ENCODE results near the gene GOLGA3. TPM values are rescaled to one million over a fixed set of nuclear protein-coding genes. Genes with fewer than 3 reads are reported as not detected.
"Not testable (repeated sequence)": the region's sequence is repeated elsewhere in the genome, so short reads cannot be mapped to it uniquely, and the experiment has no call there.

The GOLGA3 gene
- total and polyA plus RNA-seq, 2 donors, result 19.5 to 34.2 TPM

- Histone ChIP-seq H3K4me1 (ENCODE audit: control insufficient read depth in 2 of 2, insufficient read depth in 2 of 2, low read length in 2 of 2) (peaks cover 0 to 51% of the 10 kb centered on the region in 2 donors), H3K9me3 (ENCODE audit: control insufficient read depth in 2 of 2, insufficient read depth in 1 of 2, low read length in 1 of 2) (peaks cover 12 to 14% of the 10 kb centered on the region in 2 donors), H3K36me3 (ENCODE audit: control insufficient read depth in 2 of 2, insufficient read depth in 2 of 2, low read length in 1 of 2) (peaks cover 89 to 92% of the 10 kb centered on the region in 2 donors), H3K4me3 (ENCODE audit: low read length in 2 of 2) (no peak overlapping the region), H3K27me3 (ENCODE audit: control insufficient read depth in 2 of 2, insufficient read depth in 1 of 2, low read length in 1 of 2) (no peaks in the 10 kb centered on the region), H3K27ac (ENCODE audit: low read depth in 1 of 2, low read length in 1 of 2) (peak overlapping the region in 1 of 2 donors; percentile 43)
- WGBS, result 93% methylated on average over 29 of the region's 29 CpGs
- DNase-seq (ENCODE audit: low read depth in 6 of 9, low spot score in 9 of 9), result no peak
Measured at GRCh38 chr12:132776816-132777568, 51.7 kb downstream of the GOLGA3 start.

GRCh38 chr12:132776230-132776625 lies 52.4 kb downstream of the GOLGA3 start:
- Histone ChIP-seq H3K27ac (ENCODE audit: low read depth in 1 of 2, low read length in 1 of 2) (peak overlapping the region in 1 of 2 donors; percentile 43), H3K9me3 (ENCODE audit: control insufficient read depth in 2 of 2, insufficient read depth in 1 of 2, low read length in 1 of 2) (peaks cover 12 to 14% of the 10 kb centered on the region in 2 donors), H3K4me1 (ENCODE audit: control insufficient read depth in 2 of 2, insufficient read depth in 2 of 2, low read length in 2 of 2) (peaks cover 4 to 58% of the 10 kb centered on the region in 2 donors), H3K36me3 (ENCODE audit: control insufficient read depth in 2 of 2, insufficient read depth in 2 of 2, low read length in 1 of 2) (peaks cover 82 to 90% of the 10 kb centered on the region in 2 donors)
- not testable (repeated sequence) for DNase-seq (ENCODE audit: low read depth in 6 of 9, low spot score in 9 of 9); H3K4me3 ChIP-seq (ENCODE audit: low read length in 2 of 2); H3K27me3 ChIP-seq (ENCODE audit: control insufficient read depth in 2 of 2, insufficient read depth in 1 of 2, low read length in 1 of 2)
- WGBS, result 64% methylated on average over 12 of the region's 12 CpGs

GRCh38 chr12:132775502-132776229 lies 53.0 kb downstream of the GOLGA3 start:
- H3K4me3 ChIP-seq (ENCODE audit: low read length in 2 of 2), result no peak overlapping the region
- DNase-seq (ENCODE audit: low read depth in 6 of 9, low spot score in 9 of 9), result no peak
- H3K4me1 ChIP-seq (ENCODE audit: control insufficient read depth in 2 of 2, insufficient read depth in 2 of 2, low read length in 2 of 2), result peaks cover 4 to 64% of the 10 kb centered on the region in 2 donors
- WGBS, result 95% methylated on average over 24 of the region's 24 CpGs
- peak overlapping the region in 1 of 2 donors; percentile 12 for H3K27ac ChIP-seq (ENCODE audit: low read depth in 1 of 2, low read length in 1 of 2)
- H3K36me3 ChIP-seq (ENCODE audit: control insufficient read depth in 2 of 2, insufficient read depth in 2 of 2, low read length in 1 of 2), result peaks cover 76 to 85% of the 10 kb centered on the region in 2 donors
- no peaks in the 10 kb centered on the region for H3K27me3 ChIP-seq (ENCODE audit: control insufficient read depth in 2 of 2, insufficient read depth in 1 of 2, low read length in 1 of 2)
- H3K9me3 ChIP-seq (ENCODE audit: control insufficient read depth in 2 of 2, insufficient read depth in 1 of 2, low read length in 1 of 2), result peaks cover 11 to 14% of the 10 kb centered on the region in 2 donors

- WGBS, result 95% methylated on average over 30 of the region's 30 CpGs
Measured at GRCh38 chr12:132774646-132775275, 53.9 kb downstream of the GOLGA3 start.

GRCh38 chr12:132774159-132774558 lies 54.5 kb downstream of the GOLGA3 start:
- Histone ChIP-seq H3K36me3 (ENCODE audit: control insufficient read depth in 2 of 2, insufficient read depth in 2 of 2, low read length in 1 of 2) (peaks cover 69 to 80% of the 10 kb centered on the region in 2 donors), H3K4me3 (ENCODE audit: low read length in 2 of 2) (no peak overlapping the region), H3K4me1 (ENCODE audit: control insufficient read depth in 2 of 2, insufficient read depth in 2 of 2, low read length in 2 of 2) (peaks cover 10 to 79% of the 10 kb centered on the region in 2 donors), H3K27me3 (ENCODE audit: control insufficient read depth in 2 of 2, insufficient read depth in 1 of 2, low read length in 1 of 2) (no peaks in the 10 kb centered on the region), H3K27ac (ENCODE audit: low read depth in 1 of 2, low read length in 1 of 2) (peak overlapping the region; percentile 17 to 36), H3K9me3 (ENCODE audit: control insufficient read depth in 2 of 2, insufficient read depth in 1 of 2, low read length in 1 of 2) (peaks cover 6 to 10% of the 10 kb centered on the region in 2 donors)
- 95% methylated on average over 18 of the region's 18 CpGs for WGBS
- no peak for DNase-seq (ENCODE audit: low read depth in 6 of 9, low spot score in 9 of 9)

More at GRCh38 chr12:132774646-132775275, 53.9 kb downstream of the GOLGA3 start:
- Histone ChIP-seq H3K4me1 (ENCODE audit: control insufficient read depth in 2 of 2, insufficient read depth in 2 of 2, low read length in 2 of 2) (peaks cover 8 to 73% of the 10 kb centered on the region in 2 donors), H3K4me3 (ENCODE audit: low read length in 2 of 2) (no peak overlapping the region), H3K36me3 (ENCODE audit: control insufficient read depth in 2 of 2, insufficient read depth in 2 of 2, low read length in 1 of 2) (peaks cover 67 to 80% of the 10 kb centered on the region in 2 donors), H3K27ac (ENCODE audit: low read depth in 1 of 2, low read length in 1 of 2) (no peak overlapping the region), H3K9me3 (ENCODE audit: control insufficient read depth in 2 of 2, insufficient read depth in 1 of 2, low read length in 1 of 2) (peaks cover 6 to 10% of the 10 kb centered on the region in 2 donors), H3K27me3 (ENCODE audit: control insufficient read depth in 2 of 2, insufficient read depth in 1 of 2, low read length in 1 of 2) (no peaks in the 10 kb centered on the region)
- DNase-seq (ENCODE audit: low read depth in 6 of 9, low spot score in 9 of 9), result no peak

GRCh38 chr12:132773077-132773955 lies 55.4 kb downstream of the GOLGA3 start:
- 81% methylated on average over 41 of the region's 41 CpGs for WGBS
- H3K4me1 ChIP-seq (ENCODE audit: control insufficient read depth in 2 of 2, insufficient read depth in 2 of 2, low read length in 2 of 2), result peaks cover 12 to 87% of the 10 kb centered on the region in 2 donors
- no peak overlapping the region for H3K4me3 ChIP-seq (ENCODE audit: low read length in 2 of 2)
- DNase-seq (ENCODE audit: low read depth in 6 of 9, low spot score in 9 of 9), result peak in 1 of 9 donors; percentile 52
- H3K9me3 ChIP-seq (ENCODE audit: control insufficient read depth in 2 of 2, insufficient read depth in 1 of 2, low read length in 1 of 2), result peaks cover 6 to 10% of the 10 kb centered on the region in 2 donors
- peak overlapping the region; percentile 22 to 89 for H3K27ac ChIP-seq (ENCODE audit: low read depth in 1 of 2, low read length in 1 of 2)
- H3K36me3 ChIP-seq (ENCODE audit: control insufficient read depth in 2 of 2, insufficient read depth in 2 of 2, low read length in 1 of 2), result peaks cover 65 to 78% of the 10 kb centered on the region in 2 donors
- no peaks in the 10 kb centered on the region for H3K27me3 ChIP-seq (ENCODE audit: control insufficient read depth in 2 of 2, insufficient read depth in 1 of 2, low read length in 1 of 2)

- peaks cover 16 to 94% of the 10 kb centered on the region in 2 donors for H3K4me1 ChIP-seq (ENCODE audit: control insufficient read depth in 2 of 2, insufficient read depth in 2 of 2, low read length in 2 of 2)
- peak overlapping the region; percentile 1 to 89 for H3K27ac ChIP-seq (ENCODE audit: low read depth in 1 of 2, low read length in 1 of 2)
Measured at GRCh38 chr12:132772606-132773005, 56.1 kb downstream of the GOLGA3 start.

GRCh38 chr12:132771126-132771838 lies 57.4 kb downstream of the GOLGA3 start:
- H3K9me3 ChIP-seq (ENCODE audit: control insufficient read depth in 2 of 2, insufficient read depth in 1 of 2, low read length in 1 of 2), result peaks cover 6 to 10% of the 10 kb centered on the region in 2 donors
- 14% methylated on average over 15 of the region's 15 CpGs for WGBS
- H3K27ac ChIP-seq (ENCODE audit: low read depth in 1 of 2, low read length in 1 of 2), result peak overlapping the region; percentile 88 to 89
- DNase-seq (ENCODE audit: low read depth in 6 of 9, low spot score in 9 of 9), result peak in 8 of 9 donors; percentile 67 to 93 (median 82)
- peaks cover 46 to 60% of the 10 kb centered on the region in 2 donors for H3K36me3 ChIP-seq (ENCODE audit: control insufficient read depth in 2 of 2, insufficient read depth in 2 of 2, low read length in 1 of 2)
- H3K4me3 ChIP-seq (ENCODE audit: low read length in 2 of 2), result no peak overlapping the region
- peaks cover 16 to 95% of the 10 kb centered on the region in 2 donors for H3K4me1 ChIP-seq (ENCODE audit: control insufficient read depth in 2 of 2, insufficient read depth in 2 of 2, low read length in 2 of 2)
- no peaks in the 10 kb centered on the region for H3K27me3 ChIP-seq (ENCODE audit: control insufficient read depth in 2 of 2, insufficient read depth in 1 of 2, low read length in 1 of 2)

More at GRCh38 chr12:132772606-132773005, 56.1 kb downstream of the GOLGA3 start:
- no peak overlapping the region for H3K4me3 ChIP-seq (ENCODE audit: low read length in 2 of 2)
- peaks cover 6 to 10% of the 10 kb centered on the region in 2 donors for H3K9me3 ChIP-seq (ENCODE audit: control insufficient read depth in 2 of 2, insufficient read depth in 1 of 2, low read length in 1 of 2)
- 92% methylated on average over 14 of the region's 14 CpGs for WGBS
- H3K36me3 ChIP-seq (ENCODE audit: control insufficient read depth in 2 of 2, insufficient read depth in 2 of 2, low read length in 1 of 2), result peaks cover 59 to 73% of the 10 kb centered on the region in 2 donors
- DNase-seq (ENCODE audit: low read depth in 6 of 9, low spot score in 9 of 9), result no peak
- no peaks in the 10 kb centered on the region for H3K27me3 ChIP-seq (ENCODE audit: control insufficient read depth in 2 of 2, insufficient read depth in 1 of 2, low read length in 1 of 2)

All from thymus (tissue), 11 donors.